ENCODE results near the gene HPSE2. TPM values are rescaled to one million over a fixed set of nuclear protein-coding genes. Genes with fewer than 3 reads are reported as not detected.

HPSE2 gene
- total RNA-seq, 1 experiment from 2014 or later = 0.20 TPM

DNA sequence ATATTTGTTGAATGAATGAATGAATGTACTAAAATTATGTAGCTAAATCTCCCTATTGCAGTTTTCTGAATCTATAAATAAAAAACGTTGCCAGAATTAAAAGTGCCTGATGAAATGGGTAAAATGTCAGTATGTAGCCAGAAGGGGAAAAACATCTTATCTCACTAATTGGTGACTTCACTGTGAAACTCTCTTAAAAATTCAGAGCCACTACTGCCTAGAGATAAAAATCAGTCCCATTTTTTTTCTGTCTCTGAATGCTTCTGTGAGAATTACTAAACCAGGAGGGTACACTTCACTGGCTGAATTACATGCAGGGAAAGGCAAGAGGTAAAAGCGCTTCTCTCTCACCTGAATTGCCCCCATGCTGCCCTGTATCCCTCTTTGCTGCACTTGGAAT, 719.3 kb downstream of the HPSE2 start:
- Histone ChIP-seq H3K23me2 (ENCODE audit: insufficient read length, low read depth, low read length, poor library complexity, severe bottlenecking) (no peaks in the 10 kb centered on the region), H3K14ac (ENCODE audit: insufficient read depth, low read length) (no peak overlapping the region), H3K9ac (ENCODE audit: extremely low read depth, insufficient read length, low read length) (no peak overlapping the region), H3K27me3 (ENCODE audit: insufficient read depth, low read length) (no peaks in the 10 kb centered on the region), H4K8ac (replicated peaks; ENCODE audit: insufficient read length, low read depth, low read length) (no peak overlapping the region), H3K23ac (ENCODE audit: insufficient read length, low read depth, low read length) (no peak overlapping the region), H2BK120ac (ENCODE audit: low read depth, low read length, poor library complexity, severe bottlenecking) (no peak overlapping the region), H3K18ac (ENCODE audit: insufficient read length, low read depth, low read length) (no peak overlapping the region), H2BK20ac (ENCODE audit: low read depth, low read length, poor library complexity, severe bottlenecking) (no peak overlapping the region), H3K9me3 (ENCODE audit: control insufficient read depth, low read depth, low read length) (no peaks in the 10 kb centered on the region), H4K91ac (ENCODE audit: insufficient read length, low read depth, low read length) (no peak overlapping the region), H3T11ph (ENCODE audit: low read length) (no peak overlapping the region), H3K56ac (ENCODE audit: insufficient read length, low read depth, low read length) (no peak overlapping the region), H2BK12ac (ENCODE audit: insufficient read length, low read depth, low read length) (no peak overlapping the region), H2BK5ac (ENCODE audit: insufficient read length, low read length) (no peak overlapping the region), H3K79me2 (ENCODE audit: insufficient read depth, low read length) (no peaks in the 10 kb centered on the region), H4K5ac (ENCODE audit: insufficient read length, low read depth, low read length) (no peak overlapping the region), H3K79me1 (ENCODE audit: insufficient read depth, low read depth, low read length, poor library complexity, severe bottlenecking) (no peaks in the 10 kb centered on the region), H3K27ac (ENCODE audit: insufficient read length, low read depth, low read length) (no peak overlapping the region), H3K4me1 (ENCODE audit: insufficient read depth, low read length) (no peaks in the 10 kb centered on the region), H3K4ac (ENCODE audit: low read depth, low read length) (no peak overlapping the region), H3K4me2 (ENCODE audit: insufficient read depth, insufficient read length, low read length) (no peak overlapping the region), H2AFZ (ENCODE audit: low read length) (no peak overlapping the region), H2AK5ac (ENCODE audit: insufficient read length, low read length) (no peak overlapping the region), H2BK15ac (ENCODE audit: low read depth, low read length) (no peak overlapping the region), H4K20me1 (ENCODE audit: control insufficient read depth, insufficient read depth, insufficient read length) (no peaks in the 10 kb centered on the region)
- Mint-ChIP-seq H3K27me3 (ENCODE audit: low read depth) (no peaks in the 10 kb centered on the region), H3K4me3 (no peak overlapping the region), H3K9me3 (peaks cover 2% of the 10 kb centered on the region in 2 experiments; a peak in 2 of 5 replicates), H3K36me3 (ENCODE audit: insufficient read depth in 1 of 3, low read depth in 3 of 3) (no peaks in the 10 kb centered on the region; a peak in 1 of 7 replicates), H3K27ac (no peak overlapping the region), H3K4me1 (0 out of 4 replicates have a peak, but pooled peaks cover 0 to 3% of the 10 kb centered on the region in 2 experiments)
- DNase-seq = no peak
- no CpG with 5 or more reads among the region's 2 CpGs for WGBS (ENCODE audit: extremely low coverage, insufficient read length, low lambda C conversion rate)
- TF ChIP-seq, protein P1, sequence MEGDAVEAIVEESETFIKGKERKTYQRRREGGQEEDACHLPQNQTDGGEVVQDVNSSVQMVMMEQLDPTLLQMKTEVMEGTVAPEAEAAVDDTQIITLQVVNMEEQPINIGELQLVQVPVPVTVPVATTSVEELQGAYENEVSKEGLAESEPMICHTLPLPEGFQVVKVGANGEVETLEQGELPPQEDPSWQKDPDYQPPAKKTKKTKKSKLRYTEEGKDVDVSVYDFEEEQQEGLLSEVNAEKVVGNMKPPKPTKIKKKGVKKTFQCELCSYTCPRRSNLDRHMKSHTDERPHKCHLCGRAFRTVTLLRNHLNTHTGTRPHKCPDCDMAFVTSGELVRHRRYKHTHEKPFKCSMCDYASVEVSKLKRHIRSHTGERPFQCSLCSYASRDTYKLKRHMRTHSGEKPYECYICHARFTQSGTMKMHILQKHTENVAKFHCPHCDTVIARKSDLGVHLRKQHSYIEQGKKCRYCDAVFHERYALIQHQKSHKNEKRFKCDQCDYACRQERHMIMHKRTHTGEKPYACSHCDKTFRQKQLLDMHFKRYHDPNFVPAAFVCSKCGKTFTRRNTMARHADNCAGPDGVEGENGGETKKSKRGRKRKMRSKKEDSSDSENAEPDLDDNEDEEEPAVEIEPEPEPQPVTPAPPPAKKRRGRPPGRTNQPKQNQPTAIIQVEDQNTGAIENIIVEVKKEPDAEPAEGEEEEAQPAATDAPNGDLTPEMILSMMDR (conservative IDR thresholded peaks at IDR 0.05) = no peak
